ENCODE results near the gene DZANK1. TPM values are rescaled to one million over a fixed set of nuclear protein-coding genes. Genes with fewer than 3 reads are reported as not detected.

DZANK1 gene
- total and polyA plus RNA-seq, 4 experiments from 2014 or later, result 0.99 to 3.0 (median 1.9) TPM

- no peaks in the 10 kb centered on the region for H3K9me3 Mint-ChIP-seq
- Histone ChIP-seq H3K27me3 (ENCODE audit: insufficient read depth, low read length) (no peaks in the 10 kb centered on the region), H3K36me3 (ENCODE audit: insufficient read depth, low read length) (no peaks in the 10 kb centered on the region), H3K4me1 (ENCODE audit: insufficient read depth, low read length) (no peaks in the 10 kb centered on the region), H3K4me3 (ENCODE audit: low read length in 2 of 2) (no peak overlapping the region), H3K9me3 (ENCODE audit: control insufficient read depth in 1 of 2, low read length in 2 of 2) (no peaks in the 10 kb centered on the region), H3K27ac (ENCODE audit: low read depth, low read length) (no peak overlapping the region)
- H3K36me3 Mint-ChIP-seq, result peaks cover 2 to 5% of the 10 kb centered on the region in 2 donors
- H3K4me1 Mint-ChIP-seq, result no peaks in the 10 kb centered on the region
- DNase-seq, result no peak
- ChIA-PET POLR2A (ENCODE audit: partially characterized antibody) (no interaction called here), CTCF (ENCODE audit: partially characterized antibody) (no interaction called here)
- H3K27ac Mint-ChIP-seq, result no peak overlapping the region
- intact Hi-C loops (cut with micrococcal nuclease), result no loop called here
- no peak overlapping the region for H3K4me3 Mint-ChIP-seq
- H3K27me3 Mint-ChIP-seq, result no peaks in the 10 kb centered on the region
Measured at GRCh38 chr20:18421608-18422007, 45.2 kb downstream of the DZANK1 start.

GRCh38 chr20:18416486-18416885 lies 50.3 kb downstream of the DZANK1 start:
- H3K27me3 ChIP-seq (ENCODE audit: insufficient read depth, low read length), result no peaks in the 10 kb centered on the region
- no peaks in the 10 kb centered on the region for H3K9me3 Mint-ChIP-seq
- H3K4me1 Mint-ChIP-seq, result peaks cover 0 to 4% (median 2%) of the 10 kb centered on the region in 4 donors
- CTCF ChIA-PET (ENCODE audit: partially characterized antibody), result no interaction called here
- no peak overlapping the region for H3K27ac ChIP-seq (ENCODE audit: low read depth, low read length)
- H3K36me3 Mint-ChIP-seq, result no peaks in the 10 kb centered on the region
- H3K4me3 ChIP-seq (ENCODE audit: low read length in 2 of 2), result no peak overlapping the region
- no peaks in the 10 kb centered on the region for H3K36me3 ChIP-seq (ENCODE audit: insufficient read depth, low read length)
- H3K4me1 ChIP-seq (ENCODE audit: insufficient read depth, low read length), result no peaks in the 10 kb centered on the region
- no peak for DNase-seq
- H3K9me3 ChIP-seq (ENCODE audit: control insufficient read depth in 1 of 2, low read length in 2 of 2), result no peaks in the 10 kb centered on the region
- no peaks in the 10 kb centered on the region for H3K27me3 Mint-ChIP-seq
- no peak overlapping the region for H3K4me3 Mint-ChIP-seq
- no peak overlapping the region for H3K27ac Mint-ChIP-seq
- intact Hi-C loops (cut with micrococcal nuclease), result no loop called here
- POLR2A ChIA-PET (ENCODE audit: partially characterized antibody), result no interaction called here

GRCh38 chr20:18414140-18414539 lies 52.7 kb downstream of the DZANK1 start:
- ChIA-PET POLR2A (ENCODE audit: partially characterized antibody) (no interaction called here), CTCF (ENCODE audit: partially characterized antibody) (interaction anchor here (0.9 to 2.3 kb wide), 6 partner anchors 10 to 1279 kb away, joined by 3 to 10 read pairs (median 3); partner anchors contain the start of gene SEC23B)
- H3K9me3 ChIP-seq (ENCODE audit: control insufficient read depth in 1 of 2, low read length in 2 of 2), result no peaks in the 10 kb centered on the region
- H3K36me3 ChIP-seq (ENCODE audit: insufficient read depth, low read length), result no peaks in the 10 kb centered on the region
- Mint-ChIP-seq H3K4me3 (no peak overlapping the region), H3K4me1 (peaks cover 0 to 4% (median 2%) of the 10 kb centered on the region in 4 donors), H3K27me3 (no peaks in the 10 kb centered on the region), H3K9me3 (no peaks in the 10 kb centered on the region), H3K36me3 (no peaks in the 10 kb centered on the region), H3K27ac (no peak overlapping the region)
- intact Hi-C loops (cut with micrococcal nuclease), result no loop called here
- no peak for DNase-seq
- H3K4me3 ChIP-seq (ENCODE audit: low read length in 2 of 2), result no peak overlapping the region
- H3K27ac ChIP-seq (ENCODE audit: low read depth, low read length), result no peak overlapping the region
- no peaks in the 10 kb centered on the region for H3K4me1 ChIP-seq (ENCODE audit: insufficient read depth, low read length)
- no peaks in the 10 kb centered on the region for H3K27me3 ChIP-seq (ENCODE audit: insufficient read depth, low read length)

GRCh38 chr20:18412221-18412901 lies 54.5 kb downstream of the DZANK1 start:
- peaks cover 0 to 4% (median 2%) of the 10 kb centered on the region in 4 donors for H3K4me1 Mint-ChIP-seq
- H3K36me3 Mint-ChIP-seq, result no peaks in the 10 kb centered on the region
- POLR2A ChIA-PET (ENCODE audit: partially characterized antibody), result no interaction called here
- no peaks in the 10 kb centered on the region for H3K9me3 ChIP-seq (ENCODE audit: control insufficient read depth in 1 of 2, low read length in 2 of 2)
- no peaks in the 10 kb centered on the region for H3K27me3 Mint-ChIP-seq
- H3K4me1 ChIP-seq (ENCODE audit: insufficient read depth, low read length), result no peaks in the 10 kb centered on the region
- DNase-seq, result no peak
- no peak overlapping the region for H3K27ac ChIP-seq (ENCODE audit: low read depth, low read length)
- H3K27me3 ChIP-seq (ENCODE audit: insufficient read depth, low read length), result no peaks in the 10 kb centered on the region
- peak overlapping the region in 2 of 7 donors; percentile 7 to 43 for H3K27ac Mint-ChIP-seq
- intact Hi-C loops (cut with micrococcal nuclease), result no loop called here
- H3K4me3 ChIP-seq (ENCODE audit: low read length in 2 of 2), result no peak overlapping the region
- no peaks in the 10 kb centered on the region for H3K36me3 ChIP-seq (ENCODE audit: insufficient read depth, low read length)
- no peak overlapping the region for H3K4me3 Mint-ChIP-seq
- CTCF ChIA-PET (ENCODE audit: partially characterized antibody), result interaction anchor here (1.0 to 2.3 kb wide), 4 partner anchors 85 to 1250 kb away, joined by 3 to 10 read pairs (median 5); partner anchors contain the start of genes RBBP9 and SEC23B
- H3K9me3 Mint-ChIP-seq, result no peaks in the 10 kb centered on the region

- no peaks in the 10 kb centered on the region for H3K27me3 ChIP-seq (ENCODE audit: insufficient read depth, low read length)
- CTCF ChIA-PET (ENCODE audit: partially characterized antibody), result no interaction called here
- POLR2A ChIA-PET (ENCODE audit: partially characterized antibody), result no interaction called here
- no peaks in the 10 kb centered on the region for H3K36me3 ChIP-seq (ENCODE audit: insufficient read depth, low read length)
- Mint-ChIP-seq H3K27me3 (no peaks in the 10 kb centered on the region), H3K9me3 (peaks cover 0 to 3% (median 0%) of the 10 kb centered on the region in 8 donors), H3K27ac (no peak overlapping the region), H3K4me1 (peaks cover 0 to 2% (median 0%) of the 10 kb centered on the region in 4 donors), H3K36me3 (peaks cover 15 to 43% of the 10 kb centered on the region in 2 donors), H3K4me3 (no peak overlapping the region)
- DNase-seq, result no peak
- H3K27ac ChIP-seq (ENCODE audit: low read depth, low read length), result no peak overlapping the region
- intact Hi-C loops (cut with micrococcal nuclease), result no loop called here
- no peak overlapping the region for H3K4me3 ChIP-seq (ENCODE audit: low read length in 2 of 2)
- H3K4me1 ChIP-seq (ENCODE audit: insufficient read depth, low read length), result no peaks in the 10 kb centered on the region
- no peaks in the 10 kb centered on the region for H3K9me3 ChIP-seq (ENCODE audit: control insufficient read depth in 1 of 2, low read length in 2 of 2)
Measured at GRCh38 chr20:18405826-18406225, 61.0 kb downstream of the DZANK1 start.

- Histone ChIP-seq H3K4me1 (ENCODE audit: insufficient read depth, low read length) (no peaks in the 10 kb centered on the region), H3K27ac (ENCODE audit: low read depth, low read length) (no peak overlapping the region), H3K9me3 (ENCODE audit: control insufficient read depth in 1 of 2, low read length in 2 of 2) (no peaks in the 10 kb centered on the region), H3K27me3 (ENCODE audit: insufficient read depth, low read length) (no peaks in the 10 kb centered on the region), H3K36me3 (ENCODE audit: insufficient read depth, low read length) (no peaks in the 10 kb centered on the region), H3K4me3 (ENCODE audit: low read length in 2 of 2) (no peak overlapping the region)
- no peaks in the 10 kb centered on the region for H3K27me3 Mint-ChIP-seq
- DNase-seq, result no peak
- H3K4me1 Mint-ChIP-seq, result peaks cover 0 to 2% (median 0%) of the 10 kb centered on the region in 4 donors
- intact Hi-C loops (cut with micrococcal nuclease), result no loop called here
- ChIA-PET POLR2A (ENCODE audit: partially characterized antibody) (no interaction called here), CTCF (ENCODE audit: partially characterized antibody) (interaction anchor here (1.2 kb wide), 1 partner anchor 10 kb away, joined by 3 read pairs; no protein-coding TSS in a partner anchor)
- H3K4me3 Mint-ChIP-seq, result no peak overlapping the region
- peaks cover 0 to 3% (median 0%) of the 10 kb centered on the region in 8 donors for H3K9me3 Mint-ChIP-seq
- H3K36me3 Mint-ChIP-seq, result peaks cover 18 to 57% of the 10 kb centered on the region in 2 donors
- H3K27ac Mint-ChIP-seq, result no peak overlapping the region
Measured at GRCh38 chr20:18404172-18404571, 62.7 kb downstream of the DZANK1 start.

- Mint-ChIP-seq H3K4me1 (peaks cover 0 to 2% (median 0%) of the 10 kb centered on the region in 4 donors), H3K27ac (peak overlapping the region in 1 of 7 donors; percentile 41), H3K27me3 (no peaks in the 10 kb centered on the region), H3K36me3 (peaks cover 19 to 60% of the 10 kb centered on the region in 2 donors), H3K9me3 (peaks cover 0 to 3% (median 0%) of the 10 kb centered on the region in 8 donors), H3K4me3 (no peak overlapping the region)
- POLR2A ChIA-PET (ENCODE audit: partially characterized antibody), result no interaction called here
- Histone ChIP-seq H3K4me1 (ENCODE audit: insufficient read depth, low read length) (no peaks in the 10 kb centered on the region), H3K36me3 (ENCODE audit: insufficient read depth, low read length) (no peaks in the 10 kb centered on the region), H3K9me3 (ENCODE audit: control insufficient read depth in 1 of 2, low read length in 2 of 2) (no peaks in the 10 kb centered on the region), H3K27me3 (ENCODE audit: insufficient read depth, low read length) (no peaks in the 10 kb centered on the region), H3K4me3 (ENCODE audit: low read length in 2 of 2) (no peak overlapping the region), H3K27ac (ENCODE audit: low read depth, low read length) (no peak overlapping the region)
- DNase-seq, result no peak
- CTCF ChIA-PET (ENCODE audit: partially characterized antibody), result interaction anchor here (1.2 kb wide), 1 partner anchor 11 kb away, joined by 3 read pairs; no protein-coding TSS in a partner anchor
- intact Hi-C loops (cut with micrococcal nuclease), result no loop called here
Measured at GRCh38 chr20:18403269-18403668, 63.6 kb downstream of the DZANK1 start.
